Subcutaneous abdominal adipose tissue (tissue), 5 donors: ENCODE measurements around the gene SERINC2.
"Not testable (repeated sequence)": the region's sequence is repeated elsewhere in the genome, so short reads cannot be mapped to it uniquely, and the experiment has no call there.

Experiments used
- H3K27ac ChIP-seq: one replicate; pipeline ENCODE4 v1.7.0; 2013; ENCODE audit warnings: low read depth, mild to moderate bottlenecking, inconsistent platforms, low read length, moderate library complexity
- H3K27me3 ChIP-seq, 5 donors: one replicate each; pipeline ENCODE4 v1.7.0; 2013; ENCODE audit warnings: low read length in 5 of 5, inconsistent platforms in 1 of 5; ENCODE audit not compliant: control insufficient read depth in 5 of 5, insufficient read depth in 4 of 5
- H3K36me3 ChIP-seq, 5 donors: one replicate each; pipeline ENCODE4 v1.7.0; 2013; ENCODE audit warnings: low read length in 5 of 5; ENCODE audit not compliant: control insufficient read depth in 5 of 5, insufficient read depth in 5 of 5
- H3K4me1 ChIP-seq, 5 donors: one replicate each; pipeline ENCODE4 v1.7.0; 2013; ENCODE audit warnings: low read length in 5 of 5, mild to moderate bottlenecking in 3 of 5, moderate library complexity in 1 of 5; ENCODE audit not compliant: control insufficient read depth in 5 of 5, insufficient read depth in 5 of 5
- H3K4me3 ChIP-seq, 5 donors: one replicate each; pipeline ENCODE4 v1.7.0; 2013; ENCODE audit warnings: low read length in 5 of 5, low read depth in 1 of 5
- H3K9ac ChIP-seq, 5 donors: one replicate each; pipeline ENCODE4 v1.7.0; 2013; ENCODE audit warnings: low read length in 5 of 5, mild to moderate bottlenecking in 4 of 5, moderate library complexity in 3 of 5
- H3K9me3 ChIP-seq, 5 donors: one replicate each; pipeline ENCODE4 v1.7.0; 2013; ENCODE audit warnings: low read length in 5 of 5; ENCODE audit not compliant: control insufficient read depth in 5 of 5
- donor health status: healthy.
- donor health status: healthy.
- donor health status: healthy.
- donor health status: healthy.
- donor health status: healthy.

Gene SERINC2

GRCh38 chr1:31476891-31477846 is 64.2 kb downstream of the SERINC2 start:
- peaks cover 0 to 7% (median 3%) of the 10 kb centered on the region in 5 donors for H3K27me3 ChIP-seq
- H3K27ac ChIP-seq, result no peak overlapping the region
- no peaks in the 10 kb centered on the region for H3K9me3 ChIP-seq
- H3K9ac ChIP-seq, result no peak overlapping the region
- H3K36me3 ChIP-seq, result no peaks in the 10 kb centered on the region
- H3K4me1 ChIP-seq, result no peaks in the 10 kb centered on the region
- H3K4me3 ChIP-seq, result no peak overlapping the region

GRCh38 chr1:31478167-31478566 is 65.2 kb downstream of the SERINC2 start:
- Histone ChIP-seq H3K4me1 (peaks cover 0 to 3% (median 0%) of the 10 kb centered on the region in 5 donors), H3K27me3 (peaks cover 0 to 7% (median 3%) of the 10 kb centered on the region in 5 donors), H3K9me3 (no peaks in the 10 kb centered on the region), H3K4me3 (no peak overlapping the region), H3K27ac (no peak overlapping the region), H3K36me3 (no peaks in the 10 kb centered on the region), H3K9ac (no peak overlapping the region)

- H3K4me3 ChIP-seq, result no peak overlapping the region
- no peaks in the 10 kb centered on the region for H3K9me3 ChIP-seq
- no peak overlapping the region for H3K27ac ChIP-seq
- peaks cover 0 to 6% (median 3%) of the 10 kb centered on the region in 5 donors for H3K27me3 ChIP-seq
- peaks cover 0 to 10% (median 2%) of the 10 kb centered on the region in 5 donors for H3K4me1 ChIP-seq
- no peaks in the 10 kb centered on the region for H3K36me3 ChIP-seq
- H3K9ac ChIP-seq, result no peak overlapping the region
Observed at GRCh38 chr1:31479811-31480210, 66.8 kb downstream of the SERINC2 start.

GRCh38 chr1:31480426-31480825 is 67.4 kb downstream of the SERINC2 start:
- not testable (repeated sequence) for H3K27me3 ChIP-seq, H3K27ac ChIP-seq, H3K4me3 ChIP-seq, H3K36me3 ChIP-seq, H3K9ac ChIP-seq, H3K9me3 ChIP-seq, H3K4me1 ChIP-seq

DNA sequence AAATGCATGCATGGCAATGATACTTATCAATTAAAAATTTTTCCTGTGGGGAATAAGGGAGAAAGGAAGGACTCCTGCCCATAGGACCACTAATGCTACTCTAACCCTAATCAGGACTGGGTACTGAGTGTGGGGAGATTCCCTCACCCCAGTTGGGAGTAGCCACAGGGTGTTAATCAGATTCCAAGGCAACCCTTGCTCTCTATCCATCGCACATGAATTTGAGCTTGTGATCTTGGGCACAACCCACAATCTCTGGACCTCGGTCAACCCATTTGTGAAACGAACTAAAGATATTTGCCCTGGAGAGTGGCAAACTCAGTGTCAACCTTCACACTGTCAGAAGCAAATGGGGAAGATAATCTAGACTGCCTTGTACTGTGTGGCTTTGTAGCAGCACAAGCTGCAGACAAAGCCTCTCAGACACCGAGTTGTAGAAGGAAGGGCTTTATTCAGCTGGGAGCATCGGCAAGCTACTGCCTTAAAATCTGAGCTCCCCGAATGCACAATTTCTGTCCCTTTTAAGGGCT is 69.5 kb downstream of the SERINC2 start:
- Histone ChIP-seq H3K9ac (no peak overlapping the region), H3K36me3 (no peaks in the 10 kb centered on the region), H3K27ac (peak overlapping the region; percentile 44), H3K9me3 (no peaks in the 10 kb centered on the region), H3K27me3 (no peaks in the 10 kb centered on the region), H3K4me3 (no peak overlapping the region), H3K4me1 (peaks cover 0 to 10% (median 2%) of the 10 kb centered on the region in 5 donors)

- Histone ChIP-seq H3K27me3 (no peaks in the 10 kb centered on the region), H3K9me3 (no peaks in the 10 kb centered on the region), H3K4me3 (no peak overlapping the region), H3K9ac (no peak overlapping the region), H3K4me1 (peaks cover 0 to 10% (median 2%) of the 10 kb centered on the region in 5 donors), H3K27ac (peak overlapping the region; percentile 44), H3K36me3 (no peaks in the 10 kb centered on the region)
Observed at GRCh38 chr1:31483012-31483946, 70.3 kb downstream of the SERINC2 start.
